ENCODE results near the gene ARL6IP4. TPM values are rescaled to one million over a fixed set of nuclear protein-coding genes. Genes with fewer than 3 reads are reported as not detected.
A peak's percentile ranks its signal among the peaks of the same experiment; 100 is the strongest.

ARL6IP4 gene
- total and polyA plus RNA-seq, 3 experiments from 2014 or later, result 172 to 246 (median 181) TPM

GRCh38 chr12:122968104-122968503 is 12.4 kb upstream of the ARL6IP4 start:
- peaks cover 5 to 22% (median 9%) of the 10 kb centered on the region in 3 donors for H3K4me1 Mint-ChIP-seq
- no peaks in the 10 kb centered on the region for H3K9me3 Mint-ChIP-seq
- no peak overlapping the region for H3K27ac Mint-ChIP-seq
- Histone ChIP-seq H3K27ac (ENCODE audit: low read depth, low read length) (no peak overlapping the region), H3K9me3 (ENCODE audit: low read length) (no peaks in the 10 kb centered on the region), H3K36me3 (ENCODE audit: insufficient read depth, low read length) (no peaks in the 10 kb centered on the region), H3K27me3 (ENCODE audit: insufficient read depth, low read length, poor library complexity, severe bottlenecking) (no peaks in the 10 kb centered on the region), H3K4me3 (ENCODE audit: low read length) (no peak overlapping the region), H3K4me1 (ENCODE audit: insufficient read depth, low read length) (peaks cover 14% of the 10 kb centered on the region)
- H3K36me3 Mint-ChIP-seq, result no peaks in the 10 kb centered on the region
- ChIA-PET POLR2A (interaction anchor here (1.1 kb wide), 1 partner anchor 12 kb away, joined by 4 read pairs; no protein-coding TSS in a partner anchor), CTCF (interaction anchor here (1.8 kb wide), 1 partner anchor 174 kb away, joined by 4 read pairs; no protein-coding TSS in a partner anchor)
- DNase-seq, result no peak
- peak overlapping the region in 1 of 7 donors; percentile 22 for H3K4me3 Mint-ChIP-seq
- H3K27me3 Mint-ChIP-seq, result no peaks in the 10 kb centered on the region

- H3K36me3 ChIP-seq (ENCODE audit: insufficient read depth, low read length), result no peaks in the 10 kb centered on the region
- no peaks in the 10 kb centered on the region for H3K27me3 Mint-ChIP-seq
- no peaks in the 10 kb centered on the region for H3K9me3 ChIP-seq (ENCODE audit: low read length)
- H3K4me1 Mint-ChIP-seq, result peaks cover 11 to 30% (median 16%) of the 10 kb centered on the region in 3 donors
- peaks cover 0 to 4% (median 0%) of the 10 kb centered on the region in 3 donors for H3K36me3 Mint-ChIP-seq
- H3K27ac ChIP-seq (ENCODE audit: low read depth, low read length), result no peak overlapping the region
- H3K27me3 ChIP-seq (ENCODE audit: insufficient read depth, low read length, poor library complexity, severe bottlenecking), result no peaks in the 10 kb centered on the region
- peaks cover 20% of the 10 kb centered on the region for H3K4me1 ChIP-seq (ENCODE audit: insufficient read depth, low read length)
- H3K27ac Mint-ChIP-seq, result peak overlapping the region in 1 of 8 donors; percentile 5
- no peak for DNase-seq
- no peaks in the 10 kb centered on the region for H3K9me3 Mint-ChIP-seq
- H3K4me3 Mint-ChIP-seq, result no peak overlapping the region
- CTCF ChIA-PET, result interaction anchor here (1.2 to 1.8 kb wide), 2 partner anchors 109 to 176 kb away, joined by 3 to 4 read pairs; no protein-coding TSS in a partner anchor
- no peak overlapping the region for H3K4me3 ChIP-seq (ENCODE audit: low read length)
- POLR2A ChIA-PET, result no interaction called here
Measured at GRCh38 chr12:122969676-122970075, 10.8 kb upstream of the ARL6IP4 start.

GRCh38 chr12:122974274-122974891 is 6.1 kb upstream of the ARL6IP4 start:
- peaks cover 26 to 50% (median 29%) of the 10 kb centered on the region in 3 donors for H3K4me1 Mint-ChIP-seq
- DNase-seq, result peak; percentile 97 to 99 (median 98)
- CTCF ChIA-PET, result interaction anchor here (1.2 to 2.8 kb wide), 3 partner anchors 8 to 115 kb away, joined by 3 to 7 read pairs (median 3); partner anchors contain the start of gene ABCB9
- Histone ChIP-seq H3K27me3 (ENCODE audit: insufficient read depth, low read length, poor library complexity, severe bottlenecking) (no peaks in the 10 kb centered on the region), H3K27ac (ENCODE audit: low read depth, low read length) (peak overlapping the region; percentile 98), H3K4me3 (ENCODE audit: low read length) (peak overlapping the region; percentile 100), H3K9me3 (ENCODE audit: low read length) (no peaks in the 10 kb centered on the region), H3K36me3 (ENCODE audit: insufficient read depth, low read length) (no peaks in the 10 kb centered on the region), H3K4me1 (ENCODE audit: insufficient read depth, low read length) (peaks cover 27% of the 10 kb centered on the region)
- H3K4me3 Mint-ChIP-seq, result peak overlapping the region; percentile 95 to 99 (median 98)
- peaks cover 0 to 17% (median 0%) of the 10 kb centered on the region in 3 donors for H3K36me3 Mint-ChIP-seq
- H3K27ac Mint-ChIP-seq, result peak overlapping the region; percentile 99 to 100 (median 99)
- POLR2A ChIA-PET, result interaction anchor here (0.5 to 2.5 kb wide), 8 partner anchors 8 to 391 kb away, joined by 3 to 20 read pairs (median 6); partner anchors contain the start of genes ABCB9, DENR, MPHOSPH9 and MTRFR
- H3K27me3 Mint-ChIP-seq, result no peaks in the 10 kb centered on the region
- H3K9me3 Mint-ChIP-seq, result no peaks in the 10 kb centered on the region

- peak within 1 kb of the TSS; percentile 95 to 99 (median 98) for H3K4me3 Mint-ChIP-seq
- no peaks in the 10 kb centered on the region for H3K9me3 ChIP-seq (ENCODE audit: low read length)
- H3K4me1 Mint-ChIP-seq, result peaks cover 30 to 58% (median 36%) of the 10 kb centered on the region in 3 donors
- H3K27me3 ChIP-seq (ENCODE audit: insufficient read depth, low read length, poor library complexity, severe bottlenecking), result no peaks in the 10 kb centered on the region
- peak within 1 kb of the TSS; percentile 99 to 100 (median 99) for H3K27ac Mint-ChIP-seq
- peak; percentile 90 to 96 (median 90) for DNase-seq
- ChIA-PET POLR2A (interaction anchor here (0.6 to 2.5 kb wide), 10 partner anchors 9 to 749 kb away, joined by 3 to 20 read pairs (median 4); partner anchors contain the start of genes ABCB9, DENR, DIABLO and MPHOSPH9), CTCF (interaction anchor here (1.0 to 2.8 kb wide), 6 partner anchors 9 to 263 kb away, joined by 3 to 7 read pairs (median 4); partner anchors contain the start of gene ABCB9)
- H3K4me1 ChIP-seq (ENCODE audit: insufficient read depth, low read length), result peaks cover 35% of the 10 kb centered on the region
- H3K4me3 ChIP-seq (ENCODE audit: low read length), result peak within 1 kb of the TSS; percentile 100
- peaks cover 0 to 21% (median 0%) of the 10 kb centered on the region in 3 donors for H3K36me3 Mint-ChIP-seq
- no peaks in the 10 kb centered on the region for H3K27me3 Mint-ChIP-seq
- H3K9me3 Mint-ChIP-seq, result no peaks in the 10 kb centered on the region
- H3K27ac ChIP-seq (ENCODE audit: low read depth, low read length), result peak within 1 kb of the TSS; percentile 98
- H3K36me3 ChIP-seq (ENCODE audit: insufficient read depth, low read length), result no peaks in the 10 kb centered on the region
Measured at GRCh38 chr12:122974892-122975789, 5.3 kb upstream of the ARL6IP4 start, which contains the start of gene OGFOD2. Gene OGFOD2 (plus strand): TSS chr12:122975244. CDS start chr12:122975252, 8 bp downstream.

- H3K36me3 ChIP-seq (ENCODE audit: insufficient read depth, low read length), result no peaks in the 10 kb centered on the region
- no peaks in the 10 kb centered on the region for H3K27me3 ChIP-seq (ENCODE audit: insufficient read depth, low read length, poor library complexity, severe bottlenecking)
- Mint-ChIP-seq H3K4me3 (peak overlapping the region; percentile 95 to 99 (median 98)), H3K36me3 (peaks cover 0 to 21% (median 0%) of the 10 kb centered on the region in 3 donors), H3K27ac (peak overlapping the region; percentile 99 to 100 (median 99)), H3K27me3 (no peaks in the 10 kb centered on the region), H3K9me3 (no peaks in the 10 kb centered on the region), H3K4me1 (peaks cover 31 to 61% (median 37%) of the 10 kb centered on the region in 3 donors)
- no peak for DNase-seq
- H3K4me3 ChIP-seq (ENCODE audit: low read length), result peak overlapping the region; percentile 100
- CTCF ChIA-PET, result interaction anchor here (0.8 to 2.8 kb wide), 6 partner anchors 9 to 262 kb away, joined by 3 to 7 read pairs (median 4); partner anchors contain the start of gene ABCB9
- H3K9me3 ChIP-seq (ENCODE audit: low read length), result no peaks in the 10 kb centered on the region
- H3K4me1 ChIP-seq (ENCODE audit: insufficient read depth, low read length), result peaks cover 35% of the 10 kb centered on the region
- POLR2A ChIA-PET, result interaction anchor here (0.6 to 2.5 kb wide), 6 partner anchors 10 to 907 kb away, joined by 3 to 20 read pairs (median 5); partner anchors contain the start of genes ABCB9, MPHOSPH9 and MTRFR
- H3K27ac ChIP-seq (ENCODE audit: low read depth, low read length), result peak overlapping the region; percentile 98
Measured at GRCh38 chr12:122975790-122976647, 4.5 kb upstream of the ARL6IP4 start.

- H3K27ac ChIP-seq (ENCODE audit: low read depth, low read length), result peak overlapping the region; percentile 98
- H3K27me3 ChIP-seq (ENCODE audit: insufficient read depth, low read length, poor library complexity, severe bottlenecking), result no peaks in the 10 kb centered on the region
- H3K4me1 Mint-ChIP-seq, result peaks cover 35 to 65% (median 39%) of the 10 kb centered on the region in 3 donors
- H3K27me3 Mint-ChIP-seq, result no peaks in the 10 kb centered on the region
- ChIA-PET POLR2A (interaction anchor here (0.6 to 0.8 kb wide), 3 partner anchors 79 to 908 kb away, joined by 3 to 9 read pairs (median 6); no protein-coding TSS in a partner anchor), CTCF (interaction anchor here (0.8 to 2.0 kb wide), 3 partner anchors 79 to 261 kb away, joined by 3 to 5 read pairs (median 3); no protein-coding TSS in a partner anchor)
- no peaks in the 10 kb centered on the region for H3K9me3 Mint-ChIP-seq
- no peaks in the 10 kb centered on the region for H3K36me3 ChIP-seq (ENCODE audit: insufficient read depth, low read length)
- peaks cover 0 to 22% (median 0%) of the 10 kb centered on the region in 3 donors for H3K36me3 Mint-ChIP-seq
- H3K9me3 ChIP-seq (ENCODE audit: low read length), result no peaks in the 10 kb centered on the region
- H3K27ac Mint-ChIP-seq, result peak overlapping the region in 3 of 8 donors; percentile 94 to 99 (median 99)
- no peak overlapping the region for H3K4me3 ChIP-seq (ENCODE audit: low read length)
- H3K4me3 Mint-ChIP-seq, result peak overlapping the region in 6 of 7 donors; percentile 50 to 98 (median 96)
- peaks cover 39% of the 10 kb centered on the region for H3K4me1 ChIP-seq (ENCODE audit: insufficient read depth, low read length)
- DNase-seq, result no peak
Measured at GRCh38 chr12:122976648-122976975, 3.9 kb upstream of the ARL6IP4 start.

All from CD8-positive, alpha-beta memory T cell (primary cell).